C4-2B (cell line): ENCODE data around the gene SLC38A5.

Experiments
- H3K27ac ChIP-seq: fragments of 450-650 bp; 2 replicates; pipeline ENCODE4 v1.5.1; 2017
- ZFX ChIP-seq: fragments of 450-650 bp; IDR thresholded peaks from 2 replicates; pipeline ENCODE4 v1.6.1; 2017
- TF ChIP-seq, protein P1 (sequence below): fragments of 450-650 bp; conservative IDR thresholded peaks from 2 replicates; pipeline ENCODE4 v1.5.1; 2017; ENCODE audit warnings: mild to moderate bottlenecking

The SLC38A5 gene

DNA sequence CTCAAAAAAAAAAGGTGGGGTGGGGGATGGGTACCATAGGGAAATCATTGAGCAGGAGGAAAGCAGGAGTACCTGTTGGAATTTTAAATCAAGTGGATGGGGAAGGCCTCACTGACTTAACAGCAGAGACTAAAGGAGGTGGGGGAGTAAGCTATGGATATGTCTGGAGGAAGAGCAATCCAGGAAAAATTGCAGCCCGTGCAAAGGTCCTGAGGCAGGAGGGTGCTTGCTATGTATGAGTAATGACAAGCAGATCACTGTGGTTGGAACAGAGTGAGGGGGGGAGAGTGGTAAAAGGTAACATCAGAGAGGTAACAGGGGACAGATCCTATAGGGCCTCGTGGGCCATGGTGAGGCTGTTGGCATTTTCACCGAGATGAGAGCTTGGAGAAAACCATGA lies 10.1 kb upstream of the SLC38A5 start:
- no peak overlapping the region for H3K27ac ChIP-seq
- TF ChIP-seq, protein P1, sequence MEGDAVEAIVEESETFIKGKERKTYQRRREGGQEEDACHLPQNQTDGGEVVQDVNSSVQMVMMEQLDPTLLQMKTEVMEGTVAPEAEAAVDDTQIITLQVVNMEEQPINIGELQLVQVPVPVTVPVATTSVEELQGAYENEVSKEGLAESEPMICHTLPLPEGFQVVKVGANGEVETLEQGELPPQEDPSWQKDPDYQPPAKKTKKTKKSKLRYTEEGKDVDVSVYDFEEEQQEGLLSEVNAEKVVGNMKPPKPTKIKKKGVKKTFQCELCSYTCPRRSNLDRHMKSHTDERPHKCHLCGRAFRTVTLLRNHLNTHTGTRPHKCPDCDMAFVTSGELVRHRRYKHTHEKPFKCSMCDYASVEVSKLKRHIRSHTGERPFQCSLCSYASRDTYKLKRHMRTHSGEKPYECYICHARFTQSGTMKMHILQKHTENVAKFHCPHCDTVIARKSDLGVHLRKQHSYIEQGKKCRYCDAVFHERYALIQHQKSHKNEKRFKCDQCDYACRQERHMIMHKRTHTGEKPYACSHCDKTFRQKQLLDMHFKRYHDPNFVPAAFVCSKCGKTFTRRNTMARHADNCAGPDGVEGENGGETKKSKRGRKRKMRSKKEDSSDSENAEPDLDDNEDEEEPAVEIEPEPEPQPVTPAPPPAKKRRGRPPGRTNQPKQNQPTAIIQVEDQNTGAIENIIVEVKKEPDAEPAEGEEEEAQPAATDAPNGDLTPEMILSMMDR: no peak
- TF ChIP-seq ZFX: no peak

DNA sequence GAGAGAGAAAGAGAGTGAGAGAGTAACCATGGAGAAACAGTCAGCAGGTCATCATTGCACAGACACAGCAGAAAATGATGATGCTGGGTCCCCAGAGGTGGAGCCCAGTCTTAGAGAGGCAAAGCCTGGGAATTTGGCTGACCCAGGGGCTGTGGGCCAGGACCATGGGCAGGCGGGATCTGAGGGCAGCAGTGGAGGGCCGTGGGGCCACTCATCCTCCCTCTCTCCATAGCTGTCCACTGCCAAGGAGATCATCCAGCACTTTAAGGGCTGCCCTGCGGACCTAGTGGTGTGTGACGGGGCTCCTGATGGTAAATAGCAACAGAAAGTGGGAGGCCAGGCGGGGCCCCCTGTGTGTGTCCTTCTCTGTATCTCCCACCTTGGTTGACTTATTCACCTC lies 8.7 kb upstream of the SLC38A5 start:
- TF ChIP-seq ZFX: no peak
- TF ChIP-seq, protein P1: no peak
- no peak overlapping the region for H3K27ac ChIP-seq

DNA sequence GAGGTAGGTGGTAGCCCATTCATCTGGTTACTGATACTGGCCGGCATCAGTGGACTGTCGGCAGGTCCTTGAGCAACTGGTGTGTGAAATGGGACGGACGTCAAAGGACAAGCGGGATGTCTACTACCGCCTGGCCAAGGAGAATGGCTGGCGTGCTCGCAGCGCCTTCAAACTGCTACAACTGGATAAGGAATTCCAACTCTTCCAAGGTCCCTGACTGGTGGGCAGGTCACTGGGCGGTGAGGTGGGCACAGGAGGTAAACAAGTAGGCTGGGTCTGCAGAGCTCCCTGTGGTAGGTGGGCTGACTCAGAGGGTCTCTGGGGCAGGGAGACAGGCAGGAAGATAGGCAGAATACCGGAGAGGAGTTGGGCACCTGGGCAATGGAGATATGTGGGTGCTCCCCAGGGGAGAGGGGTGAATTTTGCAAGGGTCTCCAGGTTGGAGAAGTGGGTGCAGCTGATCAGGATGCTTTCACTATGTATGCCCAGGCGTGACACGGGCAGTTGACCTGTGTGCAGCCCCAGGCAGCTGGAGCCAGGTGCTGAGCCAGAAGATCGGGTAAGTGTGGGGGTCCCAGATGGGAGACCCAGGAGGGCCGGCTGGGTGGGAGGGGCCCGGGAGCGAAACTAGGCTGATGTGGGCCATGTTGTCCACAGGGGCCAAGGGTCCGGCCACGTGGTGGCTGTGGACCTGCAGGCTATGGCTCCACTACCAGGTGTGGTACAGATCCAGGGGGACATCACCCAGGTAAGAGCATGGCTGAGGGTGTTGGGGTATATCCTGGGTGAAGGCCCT lies 8.1 kb upstream of the SLC38A5 start:
- H3K27ac ChIP-seq: no peak overlapping the region
- TF ChIP-seq, protein P1: no peak
- TF ChIP-seq ZFX: no peak

DNA sequence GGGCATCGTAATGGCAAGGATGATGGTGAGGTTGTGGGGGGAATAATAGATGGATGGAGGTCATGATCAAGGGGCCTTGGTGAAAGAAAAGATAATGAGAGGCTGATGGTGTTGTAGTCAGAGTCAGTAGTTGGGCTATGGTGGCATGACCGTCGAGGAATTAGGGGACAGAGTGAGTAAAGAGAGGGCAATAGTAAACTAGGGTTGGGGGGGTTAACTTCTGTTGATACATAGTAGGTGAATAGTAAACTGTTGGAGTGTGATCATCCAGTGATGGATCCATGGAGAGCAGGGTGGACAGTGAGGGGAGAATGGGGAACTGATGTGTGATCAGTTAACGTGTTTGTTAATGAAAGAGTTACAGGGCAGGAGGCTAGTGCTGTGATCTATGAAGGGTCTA lies 6.9 kb upstream of the SLC38A5 start:
- peak overlapping the region; percentile 96 for H3K27ac ChIP-seq
- TF ChIP-seq, protein P1: no peak
- no peak for TF ChIP-seq ZFX

DNA sequence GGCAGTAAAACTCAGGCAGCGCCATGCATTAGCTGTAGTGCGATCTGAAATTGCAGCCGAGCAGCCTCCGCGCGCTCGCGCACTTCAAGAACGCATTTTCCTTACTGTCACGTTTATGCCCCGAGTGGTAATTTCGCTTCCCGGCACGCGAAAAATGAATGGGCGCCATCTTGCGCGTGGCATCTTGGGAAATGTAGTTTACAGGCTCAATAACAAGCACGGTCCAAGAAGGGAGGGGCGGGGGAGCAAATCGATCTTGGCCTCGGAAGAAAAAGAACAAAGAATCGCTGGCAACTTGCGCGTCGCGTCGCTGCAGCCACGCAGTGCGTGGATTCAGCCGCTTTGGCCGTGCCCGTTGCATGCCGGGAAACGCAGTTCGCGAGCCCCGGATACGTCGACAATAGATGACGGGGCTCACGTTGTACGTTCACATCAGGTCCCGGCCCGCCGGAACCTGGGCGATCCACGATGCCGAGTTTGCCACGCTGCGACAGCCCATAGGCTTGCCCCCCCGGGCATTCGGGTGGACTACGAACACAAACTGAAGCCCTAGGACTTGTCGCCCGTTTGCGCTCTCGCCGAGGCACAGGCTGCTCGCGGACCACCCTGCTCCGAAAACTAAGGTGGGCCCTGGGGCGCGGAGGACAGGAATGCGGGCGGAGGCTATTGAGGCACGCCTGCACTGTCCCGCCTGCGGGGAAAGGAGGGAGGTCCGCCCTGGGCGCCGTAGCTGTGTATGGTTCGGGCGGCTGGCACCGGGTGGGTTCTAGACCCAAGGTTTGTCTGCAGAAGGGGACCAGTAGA lies 5.9 kb upstream of the SLC38A5 start, which contains the start of gene FTSJ1:
TSS of gene FTSJ1 (plus strand) at position 426 of the 804 bp plus-strand sequence. CDS start 1,849 bp downstream, outside the sequence.
- TF ChIP-seq, protein P1: no peak
- 0 out of 2 replicates have a peak, but pooled peaks have one; percentile 24 for TF ChIP-seq ZFX
- H3K27ac ChIP-seq: peak within 1 kb of the TSS; percentile 96

DNA sequence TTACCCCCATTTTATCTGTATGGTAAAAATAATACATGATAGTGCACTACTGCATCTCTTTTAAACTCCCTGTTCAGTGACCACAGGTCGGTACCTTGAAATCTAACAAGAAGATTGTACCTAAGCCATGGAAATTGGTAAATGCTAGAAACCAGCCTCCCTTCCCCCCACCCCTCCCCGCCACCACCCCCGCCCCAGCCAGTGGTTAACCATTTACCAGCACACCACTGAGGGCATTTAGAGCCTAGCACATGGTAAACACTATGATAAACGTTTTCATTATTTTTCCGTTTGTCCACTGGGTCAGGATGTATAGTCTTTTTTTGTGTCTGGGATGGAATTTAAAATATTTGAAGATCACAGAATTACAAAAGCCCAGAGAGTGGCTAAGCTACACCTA lies 5.2 kb upstream of the SLC38A5 start:
- TF ChIP-seq ZFX: no peak
- TF ChIP-seq, protein P1: no peak
- H3K27ac ChIP-seq: peak overlapping the region; percentile 96

DNA sequence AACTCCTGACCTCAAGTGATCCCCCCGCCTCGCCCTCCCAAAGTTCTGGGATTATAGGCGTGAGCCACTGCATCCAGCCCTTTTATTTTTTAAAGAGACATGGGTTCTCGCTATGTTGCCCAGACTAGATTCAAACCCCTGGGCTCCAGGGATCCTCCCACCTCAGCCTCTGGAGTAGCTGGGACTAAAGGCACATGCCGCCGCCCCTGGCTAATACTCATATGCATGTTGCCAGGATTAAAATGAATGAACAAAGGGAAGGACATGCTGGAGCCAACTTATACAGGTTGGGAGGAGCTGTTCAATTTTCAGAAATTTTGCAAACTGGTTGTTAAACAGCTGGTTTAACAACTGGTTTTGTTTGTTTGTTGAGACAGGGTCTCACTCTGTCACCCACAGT lies 4.5 kb upstream of the SLC38A5 start:
- peak overlapping the region; percentile 96 for H3K27ac ChIP-seq

More for the DNA sequence above, 4.5 kb upstream of the SLC38A5 start:
- no peak for TF ChIP-seq ZFX
- TF ChIP-seq, protein P1: no peak
